GM13976 (cell line): ENCODE measurements around the gene UXS1.

Experiments
- DNase-seq: peaks from one replicate; pipeline ENCODE4 v3.0.0; 2012; ENCODE audit warnings: low spot score
- in situ Hi-C: fragments of 300-500 bp; cut with MboI; formaldehyde crosslinking; loops from one replicate; pipeline ENCODE4 v1.12.0; 2022; ENCODE audit warnings: low sequenced_read_pairs, mixed read lengths, inconsistent platforms; ENCODE audit not compliant: unreplicated experiment
- TF ChIP-seq, protein P1 (sequence below): IDR thresholded peaks from 2 replicates; pipeline ENCODE4 v1.5.1; 2012; ENCODE audit warnings: borderline replicate concordance, mild to moderate bottlenecking; ENCODE audit not compliant: insufficient read depth; ENCODE audit errors: extremely low read depth, missing control alignments, control extremely low read depth

Gene UXS1

DNA sequence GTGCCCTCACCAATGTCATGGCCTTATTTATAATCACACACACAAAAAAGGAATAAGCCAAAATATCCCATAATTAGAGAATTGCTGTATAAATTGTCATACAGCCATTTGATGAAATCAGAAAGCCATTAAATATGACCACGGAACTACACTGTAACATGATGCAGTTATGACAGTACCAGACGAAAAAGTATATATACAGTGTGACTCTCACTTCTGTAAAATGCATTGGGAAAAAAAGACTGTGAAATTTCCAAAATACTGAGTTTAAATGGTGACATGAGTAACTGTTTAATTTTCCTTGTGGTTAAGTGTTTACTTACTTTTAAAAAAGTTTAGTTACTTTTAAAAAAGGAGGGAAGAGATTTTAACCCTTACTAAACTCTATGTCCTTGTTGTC, 25.4 kb downstream of the UXS1 start:
- no peak for DNase-seq
- in situ Hi-C loops = no loop called here
- TF ChIP-seq, protein P1, sequence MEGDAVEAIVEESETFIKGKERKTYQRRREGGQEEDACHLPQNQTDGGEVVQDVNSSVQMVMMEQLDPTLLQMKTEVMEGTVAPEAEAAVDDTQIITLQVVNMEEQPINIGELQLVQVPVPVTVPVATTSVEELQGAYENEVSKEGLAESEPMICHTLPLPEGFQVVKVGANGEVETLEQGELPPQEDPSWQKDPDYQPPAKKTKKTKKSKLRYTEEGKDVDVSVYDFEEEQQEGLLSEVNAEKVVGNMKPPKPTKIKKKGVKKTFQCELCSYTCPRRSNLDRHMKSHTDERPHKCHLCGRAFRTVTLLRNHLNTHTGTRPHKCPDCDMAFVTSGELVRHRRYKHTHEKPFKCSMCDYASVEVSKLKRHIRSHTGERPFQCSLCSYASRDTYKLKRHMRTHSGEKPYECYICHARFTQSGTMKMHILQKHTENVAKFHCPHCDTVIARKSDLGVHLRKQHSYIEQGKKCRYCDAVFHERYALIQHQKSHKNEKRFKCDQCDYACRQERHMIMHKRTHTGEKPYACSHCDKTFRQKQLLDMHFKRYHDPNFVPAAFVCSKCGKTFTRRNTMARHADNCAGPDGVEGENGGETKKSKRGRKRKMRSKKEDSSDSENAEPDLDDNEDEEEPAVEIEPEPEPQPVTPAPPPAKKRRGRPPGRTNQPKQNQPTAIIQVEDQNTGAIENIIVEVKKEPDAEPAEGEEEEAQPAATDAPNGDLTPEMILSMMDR = no peak

DNA sequence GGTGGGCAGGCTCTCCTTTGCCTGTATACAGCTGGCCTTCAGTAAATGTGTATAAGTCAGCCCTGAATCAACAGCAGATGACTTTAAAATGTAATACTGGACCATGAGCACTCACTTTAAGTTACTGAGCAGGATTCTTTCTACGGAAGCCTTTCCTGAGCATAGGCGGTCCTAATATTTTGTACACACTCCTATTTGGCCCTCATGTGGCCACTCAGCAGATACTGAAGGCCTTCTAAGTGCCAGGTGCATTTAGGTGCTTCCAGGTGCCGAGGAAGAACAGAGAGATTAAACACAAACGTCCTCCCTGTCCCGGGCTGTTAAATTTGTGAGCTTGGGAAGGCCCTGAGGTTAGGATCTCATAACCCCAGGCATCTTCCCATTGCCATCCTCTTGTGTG, 27.0 kb downstream of the UXS1 start:
- in situ Hi-C loops = no loop called here

DNA sequence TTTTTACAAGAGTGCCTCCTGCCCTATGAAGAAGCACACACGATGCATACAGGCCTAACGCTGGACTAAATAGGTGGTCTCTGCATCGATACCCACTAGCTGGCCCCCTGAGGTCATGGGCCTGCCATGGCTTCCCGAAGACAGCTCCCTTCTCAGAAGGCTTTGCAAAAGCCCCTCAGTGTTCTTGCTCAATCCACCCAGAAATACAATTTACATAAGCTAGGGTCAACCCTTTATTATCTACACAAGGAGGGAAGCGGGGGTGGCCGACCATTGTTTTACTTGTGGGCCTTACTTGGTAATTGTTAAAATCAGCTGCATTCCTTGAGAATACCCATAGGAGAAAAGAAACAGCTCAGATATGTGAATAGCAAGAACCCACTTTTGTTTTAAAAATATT, 28.5 kb downstream of the UXS1 start:
- in situ Hi-C loops = no loop called here
- TF ChIP-seq, protein P1 = no peak
- no peak for DNase-seq

More for the DNA sequence above, 27.0 kb downstream of the UXS1 start:
- TF ChIP-seq, protein P1 = no peak
- DNase-seq = no peak

DNA sequence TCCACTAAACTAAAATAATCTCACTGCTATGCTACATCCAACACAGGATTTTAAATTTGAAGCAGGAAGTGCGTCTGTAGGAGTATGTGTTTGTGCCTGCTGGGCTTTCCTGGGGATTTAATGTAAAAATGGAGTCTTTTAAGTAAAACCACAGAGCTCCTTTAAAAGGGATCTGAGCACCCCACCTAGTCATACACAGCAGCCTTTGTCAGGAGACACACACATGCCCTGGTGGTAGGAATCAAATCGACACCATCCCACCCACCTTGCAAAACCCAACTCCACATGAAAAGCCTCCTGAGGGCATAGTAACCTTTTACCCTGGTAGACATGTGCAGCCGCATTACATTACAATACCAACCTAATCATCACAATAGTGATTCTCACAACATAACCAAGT, 29.1 kb downstream of the UXS1 start:
- in situ Hi-C loops = no loop called here
- TF ChIP-seq, protein P1 = no peak
- no peak for DNase-seq

DNA sequence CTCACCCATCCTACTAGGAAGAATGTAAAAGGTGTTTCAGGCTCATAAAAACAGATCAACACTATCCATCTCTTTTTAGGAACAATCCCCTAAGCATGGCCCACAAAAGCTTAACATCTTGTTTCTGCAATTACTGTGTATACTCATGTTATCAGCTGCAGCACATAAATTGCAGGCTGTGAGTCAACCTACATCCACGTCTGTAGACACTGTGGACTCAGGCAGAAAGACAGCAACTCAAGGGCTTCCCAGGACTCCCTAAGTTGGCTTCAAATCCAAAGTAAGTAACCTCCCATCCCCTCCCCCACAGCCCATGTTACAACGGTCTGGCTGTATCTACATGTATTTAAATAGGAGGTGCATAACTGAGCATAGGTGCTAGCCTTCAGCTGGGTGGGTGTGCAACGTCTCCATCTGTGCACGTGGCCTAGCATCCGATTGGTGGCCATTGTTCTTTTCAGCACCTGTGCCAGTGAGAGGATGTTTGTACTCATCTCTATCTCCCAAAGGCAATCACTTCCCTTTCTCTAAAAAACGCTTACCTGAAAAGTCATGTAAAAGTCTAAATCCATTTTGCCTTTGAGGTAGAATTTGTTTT, 30.1 kb downstream of the UXS1 start:
- in situ Hi-C loops = no loop called here
- DNase-seq = no peak
- TF ChIP-seq, protein P1 = no peak

DNA sequence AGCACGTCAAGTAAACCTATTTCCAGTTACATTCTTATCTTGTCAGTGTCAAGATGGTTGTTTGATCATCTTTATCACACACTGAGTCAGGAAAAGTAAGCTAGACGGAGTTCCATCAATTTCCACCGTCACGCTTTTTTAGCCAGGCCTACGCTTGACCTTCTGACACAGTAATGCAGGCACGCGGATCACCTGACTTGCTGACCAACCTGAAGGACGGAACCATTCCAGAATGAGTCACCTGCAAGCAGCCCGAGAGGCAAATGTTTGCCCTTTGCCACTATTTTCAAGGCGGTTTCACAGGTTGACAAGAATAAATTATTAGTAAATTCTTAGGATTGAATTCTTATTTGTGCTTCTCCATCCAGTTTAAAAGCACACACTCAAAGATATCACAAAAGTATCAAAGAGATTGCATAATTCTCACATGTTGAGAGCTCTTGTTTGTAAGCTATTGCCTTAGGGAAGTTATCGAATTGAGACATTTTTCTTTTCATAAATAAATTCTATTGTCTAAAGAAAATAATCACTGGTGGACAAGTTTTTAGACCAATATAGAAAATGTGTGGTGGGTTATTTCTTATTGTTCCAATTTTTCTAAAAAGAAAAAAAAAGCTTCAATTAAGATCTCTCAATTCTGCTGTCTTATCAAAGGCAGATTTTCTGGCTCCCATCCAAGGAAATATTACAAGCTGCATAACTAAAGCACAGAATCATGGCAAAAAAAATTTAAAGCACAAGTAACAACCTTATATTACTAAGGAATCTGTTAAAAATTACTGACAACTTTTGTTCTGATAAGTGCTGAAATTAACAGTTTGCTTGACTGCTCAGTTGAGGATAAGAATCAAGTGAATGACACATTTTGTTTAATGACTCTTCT, 31.9 kb downstream of the UXS1 start:
- TF ChIP-seq, protein P1 = no peak
- in situ Hi-C loops = no loop called here
- no peak for DNase-seq

DNA sequence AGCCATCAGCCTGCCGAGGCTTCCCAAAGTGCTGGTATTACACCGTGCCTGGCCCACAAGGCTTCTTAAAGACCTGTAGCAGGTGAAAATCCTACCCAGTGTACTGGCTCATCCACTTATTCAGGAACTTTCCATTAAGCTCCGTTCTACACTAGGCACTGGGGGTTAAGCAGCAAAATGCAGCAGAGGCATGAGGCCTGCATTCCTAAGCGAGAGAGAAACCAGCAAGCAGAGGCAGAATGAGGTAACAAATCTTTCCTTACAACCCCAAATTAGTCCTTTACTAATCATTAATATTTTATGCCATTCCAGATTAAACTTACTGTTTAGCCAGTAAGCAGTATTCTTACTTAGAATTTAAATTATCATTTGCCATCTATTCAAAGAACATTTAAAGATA, 32.8 kb downstream of the UXS1 start:
- TF ChIP-seq, protein P1 = no peak
- DNase-seq = no peak
- in situ Hi-C loops = no loop called here
